Epithelial cell of prostate (primary cell): Measurements from ENCODE around the gene TAGLN2.
A peak's percentile ranks its signal among the peaks of the same experiment; 100 is the strongest.
"Not testable (repeated sequence)": the region's sequence is repeated elsewhere in the genome, so short reads cannot be mapped to it uniquely, and the experiment has no call there.

ENCODE experiments used
- DNase-seq: peaks from one replicate; pipeline ENCODE4 v3.0.0-alpha.2; 2011; ENCODE audit warnings: low read depth, low spot score
- H3K27ac ChIP-seq: fragments of 450-650 bp; 2 replicates; pipeline ENCODE4 v1.5.1; 2017; ENCODE audit warnings: mild to moderate bottlenecking

The TAGLN2 gene

DNA sequence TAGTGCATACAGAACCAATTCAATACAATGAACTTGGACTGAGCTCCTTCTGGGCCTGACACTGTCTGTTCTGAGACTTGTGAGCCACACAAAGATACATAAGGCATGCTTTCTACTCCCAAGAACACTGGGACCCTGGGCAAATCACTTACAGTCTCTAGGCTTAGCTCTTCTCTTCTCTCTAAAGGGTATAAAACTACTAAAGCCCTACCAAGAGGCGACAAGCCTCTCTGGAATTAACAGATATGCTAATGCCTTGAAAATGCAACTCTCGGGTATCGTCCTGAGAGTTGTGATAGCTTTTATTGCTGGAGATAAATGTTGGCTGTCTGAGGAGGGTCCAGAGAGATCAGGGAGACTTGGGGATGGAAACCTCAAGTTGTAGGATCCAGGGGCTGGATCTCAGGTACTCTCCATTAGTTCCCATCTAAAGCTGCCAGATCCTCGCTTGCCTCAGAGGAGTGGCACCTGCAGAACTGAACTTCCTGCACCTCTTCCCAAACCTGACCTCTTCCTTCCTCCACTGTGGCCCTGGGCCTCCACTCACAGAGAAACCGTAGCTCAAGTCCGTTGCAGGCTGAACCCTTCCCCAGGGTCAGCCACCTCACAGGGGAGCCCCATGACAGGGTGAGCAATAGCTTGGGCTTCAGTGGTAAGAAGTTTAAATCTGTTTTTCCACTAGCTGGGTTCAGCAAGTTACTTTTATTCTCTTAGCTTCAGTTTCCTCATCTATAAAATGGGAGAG, 13.8 kb downstream of the TAGLN2 start:
- no peak for DNase-seq
- H3K27ac ChIP-seq, result peak overlapping the region; percentile 22

DNA sequence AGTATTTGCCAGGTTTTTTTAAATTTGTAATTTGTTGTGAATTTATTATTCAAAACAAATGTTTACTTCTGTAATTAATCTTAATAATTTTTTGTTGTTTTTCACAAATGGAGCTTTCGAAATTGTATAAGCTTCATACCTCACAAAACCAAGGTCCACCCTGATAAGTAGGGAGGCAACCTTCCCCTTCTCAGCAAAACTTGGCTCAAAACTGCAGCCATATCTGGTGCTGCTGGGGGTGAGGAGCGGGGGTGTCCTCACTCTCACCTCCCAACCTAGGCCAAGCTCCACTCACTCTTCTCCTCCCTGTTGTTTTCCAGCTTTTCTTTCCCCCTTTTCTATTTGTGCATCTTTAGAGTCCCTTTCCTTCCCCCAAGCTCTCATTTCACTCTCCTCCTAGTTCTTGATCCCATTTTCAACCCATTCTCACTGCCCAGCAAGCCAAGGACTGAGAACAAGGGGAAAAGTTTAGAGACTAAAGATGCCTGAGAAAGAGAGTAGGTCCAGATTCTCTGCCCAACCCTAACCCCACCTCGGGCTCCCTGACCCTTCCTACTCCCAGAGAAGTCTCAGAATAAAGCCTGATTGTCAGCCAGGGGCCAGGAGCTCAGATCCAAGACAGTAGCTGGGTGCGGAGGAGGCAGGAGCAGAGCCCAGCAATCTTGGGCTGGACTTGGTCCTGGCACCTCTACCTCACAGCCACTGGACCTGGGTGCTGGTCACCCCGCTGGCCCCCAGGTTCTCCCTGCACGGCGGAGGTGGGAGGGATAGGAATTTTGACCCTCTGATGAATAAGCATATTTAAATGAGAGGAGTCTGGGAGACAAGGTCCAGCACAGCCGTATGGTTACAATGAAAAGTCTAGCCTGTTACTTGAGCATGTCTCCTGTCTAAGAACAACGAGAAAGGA, 17.0 kb downstream of the TAGLN2 start:
- no peak overlapping the region for H3K27ac ChIP-seq

DNA sequence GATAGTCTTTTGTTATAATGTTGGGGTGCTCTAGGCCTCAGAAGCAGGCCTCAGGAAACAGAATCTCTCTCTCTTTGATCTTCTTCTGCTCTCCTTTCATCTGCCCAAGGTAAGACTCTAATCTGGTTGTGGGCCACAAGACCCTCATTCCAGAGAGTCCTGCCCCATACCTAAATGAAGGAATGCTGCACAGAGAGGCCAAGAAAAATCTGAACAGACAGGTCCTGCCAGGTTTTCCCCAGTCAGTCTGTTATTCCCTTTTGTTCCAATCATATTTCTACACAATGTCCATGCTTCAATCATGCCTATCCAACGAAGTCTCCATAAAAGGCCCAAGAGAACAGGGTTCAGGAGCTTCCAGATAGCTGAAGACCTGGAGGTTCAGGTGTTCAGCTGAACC, 18.3 kb downstream of the TAGLN2 start:
- no peak overlapping the region for H3K27ac ChIP-seq
- no peak for DNase-seq

More for the DNA sequence above, 17.0 kb downstream of the TAGLN2 start:
- no peak for DNase-seq

- not testable (repeated sequence) for H3K27ac ChIP-seq, DNase-seq
These were observed 21.3 kb downstream of the TAGLN2 start for GRCh38 chr1:159904036-159904435.

- DNase-seq, result no peak
- no peak overlapping the region for H3K27ac ChIP-seq
These were observed 22.8 kb downstream of the TAGLN2 start for GRCh38 chr1:159902541-159902940.

- no peak for DNase-seq
- peak overlapping the region; percentile 37 for H3K27ac ChIP-seq
These were observed 24.4 kb downstream of the TAGLN2 start for GRCh38 chr1:159900755-159901360.

- H3K27ac ChIP-seq, result peak within 1 kb of the TSS; percentile 37
- DNase-seq, result no peak
These were observed 25.1 kb downstream of the TAGLN2 start, which contains the start of gene CFAP45 for GRCh38 chr1:159900086-159900680. CFAP45 (minus strand) TSS chr1:159900165; CDS start chr1:159900098, 67 bp downstream.

DNA sequence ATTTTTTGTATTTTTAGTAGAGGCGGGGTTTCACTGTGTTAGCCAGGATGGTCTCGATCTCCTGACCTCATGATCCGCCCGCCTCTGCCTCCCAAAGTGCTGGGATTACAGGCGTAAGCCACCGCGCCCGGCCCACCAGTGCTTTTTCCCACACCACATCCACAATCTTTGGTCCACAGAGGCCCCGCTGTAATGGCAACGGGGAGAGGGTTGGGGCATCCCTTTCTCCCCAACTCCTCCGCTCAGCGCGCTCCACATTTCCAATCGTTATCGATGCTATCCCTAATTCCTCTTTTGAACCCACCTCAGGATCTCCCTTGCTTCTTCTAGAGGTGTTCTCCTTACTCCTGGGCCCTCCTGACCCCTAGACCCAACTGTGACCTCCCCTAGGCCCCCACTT, 25.7 kb downstream of the TAGLN2 start:
- not testable (repeated sequence) for H3K27ac ChIP-seq

DNA sequence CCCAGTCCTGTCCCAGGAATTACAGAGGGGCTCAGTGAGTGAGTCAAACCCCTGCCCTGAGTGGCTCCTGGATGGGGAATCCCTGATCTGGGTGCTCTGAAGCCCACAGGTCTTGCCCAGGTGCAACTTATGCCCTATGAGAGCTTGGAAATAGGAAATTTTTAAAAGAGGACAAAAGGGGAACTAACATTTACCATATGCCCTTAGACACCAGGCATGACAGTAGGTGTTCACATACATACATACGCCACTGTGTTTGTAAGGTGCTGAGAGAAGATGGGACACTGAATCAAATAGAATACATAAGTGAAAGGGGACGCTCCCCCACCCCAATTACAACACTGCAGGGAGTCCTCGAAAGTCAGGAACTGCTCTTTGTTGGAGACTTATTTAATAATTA, 26.8 kb downstream of the TAGLN2 start:
- no peak for DNase-seq
- H3K27ac ChIP-seq, result no peak overlapping the region

More for the DNA sequence above, 25.7 kb downstream of the TAGLN2 start:
- DNase-seq, result not testable (repeated sequence)

GRCh38 chr1:159897962-159898361, 27.3 kb downstream of the TAGLN2 start:
- DNase-seq, result no peak
- no peak overlapping the region for H3K27ac ChIP-seq

GRCh38 chr1:159896546-159896930, 28.8 kb downstream of the TAGLN2 start:
- DNase-seq, result no peak
- H3K27ac ChIP-seq, result no peak overlapping the region

- no peak overlapping the region for H3K27ac ChIP-seq
- DNase-seq, result no peak
These were observed 29.3 kb downstream of the TAGLN2 start for GRCh38 chr1:159895836-159896545.

DNA sequence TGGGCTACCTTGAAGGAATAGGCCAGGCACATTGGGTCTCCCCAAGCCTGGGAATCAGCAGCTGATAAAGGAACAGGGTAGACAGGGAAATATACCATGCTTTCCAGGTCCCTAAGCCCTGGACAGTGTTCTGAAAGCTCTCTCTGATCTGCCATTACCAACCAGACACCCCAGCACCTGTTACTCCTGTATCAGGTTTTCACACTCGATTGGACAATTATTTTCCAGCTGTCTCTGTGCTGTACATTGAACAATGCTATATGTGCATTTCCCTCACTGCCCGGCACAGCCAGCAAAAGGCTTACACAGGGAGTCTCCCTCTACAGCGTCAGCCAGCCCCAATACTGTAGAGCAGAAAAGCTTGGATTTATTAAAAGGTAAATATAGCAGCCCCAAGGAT, 30.0 kb downstream of the TAGLN2 start:
- H3K27ac ChIP-seq, result no peak overlapping the region
- DNase-seq, result no peak

DNA sequence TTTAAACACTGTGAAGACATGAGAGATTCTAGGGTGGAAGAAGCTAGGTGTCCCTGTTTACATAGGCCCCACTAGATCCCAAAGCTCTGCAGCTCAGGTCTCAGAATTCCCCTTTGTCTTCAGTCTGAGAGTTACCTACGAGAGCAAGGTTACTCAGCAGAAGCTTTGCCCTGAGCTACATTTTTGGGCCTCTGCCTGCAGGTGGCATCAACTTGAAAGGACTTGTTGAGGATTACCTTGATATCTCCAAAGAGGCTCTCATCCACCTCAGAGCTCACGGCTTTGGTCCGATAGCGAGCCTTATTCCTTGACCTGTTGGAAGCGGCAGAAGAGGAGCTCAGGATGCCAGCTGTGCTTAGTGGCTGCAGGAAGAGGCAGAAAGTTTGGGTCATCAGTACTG, 32.4 kb downstream of the TAGLN2 start:
- no peak overlapping the region for H3K27ac ChIP-seq
- no peak for DNase-seq

DNA sequence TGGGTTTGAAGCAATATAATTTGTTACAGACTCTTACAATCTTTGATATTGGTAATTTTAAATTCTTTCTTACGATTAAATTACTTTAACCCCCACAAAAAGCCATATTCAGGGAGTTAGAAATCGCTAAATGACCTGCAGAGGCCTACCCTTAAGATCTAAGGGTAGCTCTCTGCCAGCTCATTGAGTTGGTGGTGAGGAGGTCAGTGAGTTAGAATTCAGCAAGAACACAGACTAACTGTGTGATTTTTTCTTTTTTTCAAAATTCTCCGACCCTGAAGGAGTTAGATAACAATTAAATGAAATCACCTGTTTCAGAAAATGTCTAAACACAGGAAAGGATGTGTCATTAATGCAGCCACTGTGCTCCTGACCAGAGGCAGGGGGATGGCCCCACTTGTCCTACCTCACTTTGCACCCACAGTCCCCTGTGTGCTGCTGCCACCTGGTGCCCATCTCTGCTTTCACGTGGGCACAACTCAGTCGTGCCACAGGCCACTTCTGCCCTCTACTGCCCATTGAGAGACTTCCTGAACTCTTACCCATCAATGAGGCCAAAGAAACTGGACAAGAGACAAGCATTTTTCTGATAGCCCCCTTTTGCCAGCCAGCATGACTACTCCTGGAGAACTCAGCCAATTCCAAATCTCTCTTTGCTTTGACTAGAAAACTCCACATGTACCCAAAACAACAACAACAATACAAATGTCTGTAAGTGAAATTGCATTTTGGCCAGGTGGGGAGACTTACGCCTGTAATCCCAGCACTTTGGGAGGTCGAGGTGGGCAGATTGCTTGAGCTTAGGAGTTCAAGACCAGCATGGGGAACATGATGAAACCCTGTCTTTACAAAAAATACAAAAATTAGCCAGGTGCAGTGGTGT, 33.8 kb downstream of the TAGLN2 start:
- H3K27ac ChIP-seq, result no peak overlapping the region
- DNase-seq, result no peak

DNA sequence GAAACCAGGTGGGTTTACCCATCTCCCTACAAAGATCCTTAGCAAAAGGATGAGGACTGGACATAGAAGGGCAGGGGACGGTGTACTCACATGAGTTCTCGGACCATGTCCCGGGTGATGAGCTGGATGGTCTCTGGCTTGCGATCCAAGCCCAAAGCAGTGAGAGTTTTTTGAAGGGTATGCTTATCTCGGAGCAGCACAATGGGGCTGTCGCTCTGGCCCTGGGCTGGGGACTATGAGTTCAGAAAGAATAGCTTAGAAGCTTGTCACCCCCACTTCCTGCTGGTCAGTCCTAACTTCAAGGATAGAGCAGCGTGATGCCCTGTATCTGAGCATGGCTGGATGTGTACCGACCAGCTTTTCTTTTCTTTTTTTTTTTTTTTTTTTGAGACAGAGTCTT, 34.9 kb downstream of the TAGLN2 start:
- no peak for DNase-seq
- peak overlapping the region; percentile 68 for H3K27ac ChIP-seq

- H3K27ac ChIP-seq, result peak overlapping the region; percentile 68
- no peak for DNase-seq
These were observed 35.5 kb downstream of the TAGLN2 start for GRCh38 chr1:159889821-159890252.

- DNase-seq, result no peak
- H3K27ac ChIP-seq, result peak overlapping the region; percentile 68
These were observed 36.1 kb downstream of the TAGLN2 start for GRCh38 chr1:159889202-159889601.

DNA sequence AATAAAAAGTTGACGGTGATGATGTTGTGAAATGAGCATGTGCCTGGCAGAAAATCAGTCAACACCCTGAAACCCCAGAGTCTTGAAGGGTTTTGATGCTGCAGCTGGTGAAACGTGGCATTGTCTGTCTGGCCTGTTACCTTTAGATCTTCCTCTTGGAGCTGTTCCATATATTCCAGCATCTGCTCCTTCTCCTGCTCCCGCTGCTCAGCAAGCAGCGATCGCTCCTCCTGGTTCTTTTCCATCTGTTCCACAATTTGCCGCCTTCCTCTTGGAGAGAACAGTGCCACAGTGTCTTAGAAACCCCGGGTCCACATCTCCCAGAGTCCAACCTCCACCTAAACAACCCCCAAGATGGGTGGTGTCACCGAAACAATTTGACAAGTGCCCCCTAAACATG, 41.0 kb downstream of the TAGLN2 start:
- no peak for DNase-seq
- H3K27ac ChIP-seq, result no peak overlapping the region
